H1 (cell line): ENCODE results near the gene ANLN. TPM values are rescaled to one million over a fixed set of nuclear protein-coding genes. Genes with fewer than 3 reads are reported as not detected.
"Not testable (repeated sequence)": the region's sequence is repeated elsewhere in the genome, so short reads cannot be mapped to it uniquely, and the experiment has no call there.

Experiments
- CTCF ChIA-PET: fragments of 300-600 bp; sonication (Branson Sonifier 250); formaldehyde crosslinking; loops from one replicate; lab custom pipeline; 2021; ENCODE audit not compliant: partially characterized antibody; lab: Charles Lee
- POLR2A ChIA-PET: fragments of 300-600 bp; sonication (Branson Sonifier 250); formaldehyde crosslinking; loops from one replicate; lab custom pipeline; 2021; ENCODE audit warnings: inconsistent platforms; ENCODE audit not compliant: partially characterized antibody; lab: Charles Lee
- DNase-seq, 2 experiments: peaks; one replicate each; pipeline versions ENCODE4 v3.0.0 to v3.0.0-alpha.2; 2010 to 2022; ENCODE audit warnings: low spot score in 2 of 2, low read depth in 1 of 2, mixed read lengths in 1 of 2
- FAIRE-seq: peaks from 2 replicates; lab custom pipeline; 2011; peaks lifted over from hg19 to GRCh38; lab: Jason Lieb, UNC
- H2AFZ ChIP-seq: 2 replicates; pipeline ENCODE4 v1.8.1; 2012; ENCODE audit warnings: low read length, inconsistent platforms
- H2AK5ac ChIP-seq: 2 replicates; pipeline ENCODE4 v1.6.1; 2013; ENCODE audit warnings: low read depth, low read length
- H2BK120ac ChIP-seq: replicated peaks from 2 replicates; pipeline ENCODE3; 2013; ENCODE audit warnings: low read depth, low read length, inconsistent platforms
- H2BK12ac ChIP-seq: 2 replicates; pipeline ENCODE4 v1.6.1; 2013; ENCODE audit warnings: low read depth, low read length
- H2BK15ac ChIP-seq: 2 replicates; pipeline ENCODE4 v1.6.1; 2013; ENCODE audit warnings: low read length
- H2BK20ac ChIP-seq: 2 replicates; pipeline ENCODE4 v1.6.1; 2013; ENCODE audit warnings: low read length
- H2BK5ac ChIP-seq: 2 replicates; pipeline ENCODE4 v1.6.1; 2013; ENCODE audit warnings: low read depth, low read length
- H3K14ac ChIP-seq: 2 replicates; pipeline ENCODE4 v1.6.1; 2013; ENCODE audit warnings: inconsistent platforms; ENCODE audit not compliant: insufficient read length
- H3K18ac ChIP-seq: 2 replicates; pipeline ENCODE4 v1.6.1; 2013; ENCODE audit warnings: low read length; ENCODE audit errors: extremely low read depth
- H3K23ac ChIP-seq: 2 replicates; pipeline ENCODE4 v1.6.1; 2013; ENCODE audit warnings: inconsistent platforms; ENCODE audit not compliant: insufficient read length
- H3K23me2 ChIP-seq: 2 replicates; pipeline ENCODE4 v1.6.1; 2013; ENCODE audit warnings: low read depth, low read length
- H3K27ac ChIP-seq: 2 replicates; pipeline ENCODE4 v1.6.1; 2011; ENCODE audit warnings: low read depth, low read length, inconsistent platforms
- H3K27me3 ChIP-seq, 4 experiments: replicated peaks in 1 of 4; 1 replicate in 1 of 4; 2 replicates in 3 of 4; pipeline versions ENCODE4 v1.6.1 to v1.8.1; 2011 to 2013; ENCODE audit warnings: low read length in 3 of 4, mild to moderate bottlenecking in 3 of 4, inconsistent platforms in 2 of 4, mixed read lengths in 2 of 4, moderate library complexity in 1 of 4; ENCODE audit not compliant: control insufficient read depth in 3 of 4, insufficient read depth in 3 of 4; ENCODE audit errors: extremely low read depth in 1 of 4
- H3K36me3 ChIP-seq, 4 experiments: 2 replicates each; pipeline versions ENCODE4 v1.6.1 to v1.8.1; 2011 to 2013; ENCODE audit warnings: mild to moderate bottlenecking in 4 of 4, low read length in 3 of 4, moderate library complexity in 2 of 4, control low read depth in 1 of 4, inconsistent platforms in 1 of 4; ENCODE audit not compliant: insufficient read depth in 4 of 4, control insufficient read depth in 2 of 4
- H3K4ac ChIP-seq: replicated peaks from 2 replicates; pipeline ENCODE3; 2013; ENCODE audit warnings: low read length, low read depth, mixed read lengths, inconsistent platforms; ENCODE audit not compliant: insufficient read length
- H3K4me1 ChIP-seq, 4 experiments: replicated peaks in 1 of 4; 1 replicate in 1 of 4; 2 replicates in 3 of 4; pipeline versions ENCODE4 v1.6.1 to v1.8.1; 2011 to 2013; ENCODE audit warnings: low read length in 3 of 4, inconsistent platforms in 2 of 4, mixed read lengths in 1 of 4; ENCODE audit not compliant: insufficient read depth in 4 of 4, control insufficient read depth in 3 of 4
- H3K4me2 ChIP-seq, 2 experiments: 2 replicates each; pipeline versions ENCODE4 v1.6.1 to v1.8.1; 2011 to 2013; ENCODE audit warnings: low read depth in 2 of 2, low read length in 2 of 2, control low read depth in 1 of 2, inconsistent platforms in 1 of 2, mild to moderate bottlenecking in 1 of 2; ENCODE audit not compliant: insufficient read depth in 1 of 2
- H3K4me3 ChIP-seq, 4 experiments: fragments of 200-600, 300-600 bp in 1 of 4; sonication (generic), shearing (Covaris generic), sonication (Bioruptor Twin) in 1 of 4; 2 replicates each; pipeline versions ENCODE4 v1.5.1 to v1.8.1; 2011 to 2016; ENCODE audit warnings: low read length in 4 of 4, low read depth in 3 of 4, control low read depth in 2 of 4, inconsistent platforms in 2 of 4, mild to moderate bottlenecking in 2 of 4, mixed read lengths in 1 of 4, moderate library complexity in 1 of 4; ENCODE audit not compliant: insufficient read depth in 2 of 4; ENCODE audit errors: extremely low read depth in 1 of 4
- H3K56ac ChIP-seq: replicated peaks from 2 replicates; pipeline ENCODE3; 2013; ENCODE audit warnings: low read depth, mild to moderate bottlenecking, mixed read lengths, low read length, inconsistent platforms; ENCODE audit not compliant: insufficient read length
- H3K79me1 ChIP-seq: 2 replicates; pipeline ENCODE4 v1.6.1; 2013; ENCODE audit warnings: low read depth, low read length, control low read depth
- H3K79me2 ChIP-seq, 2 experiments: 2 replicates each; pipeline versions ENCODE4 v1.6.1 to v1.8.1; 2012 to 2013; ENCODE audit warnings: low read length in 2 of 2, mild to moderate bottlenecking in 2 of 2, inconsistent platforms in 1 of 2; ENCODE audit not compliant: insufficient read depth in 2 of 2, control insufficient read depth in 1 of 2
- H3K9ac ChIP-seq, 4 experiments: replicated peaks in 1 of 4; 1 replicate in 1 of 4; 2 replicates in 3 of 4; pipeline versions ENCODE4 v1.6.1 to v1.8.1; 2011 to 2013; ENCODE audit warnings: low read depth in 3 of 4, low read length in 3 of 4, control low read depth in 2 of 4, mild to moderate bottlenecking in 2 of 4, moderate library complexity in 2 of 4, inconsistent platforms in 1 of 4; ENCODE audit errors: extremely low read depth in 1 of 4
- H3K9me3 ChIP-seq, 2 experiments: 2 replicates each; pipeline versions ENCODE4 v1.6.1 to v1.8.1; 2012 to 2013; ENCODE audit warnings: mild to moderate bottlenecking in 2 of 2, moderate library complexity in 2 of 2, control low read depth in 1 of 2, inconsistent platforms in 1 of 2, low read depth in 1 of 2, low read length in 1 of 2, mixed read lengths in 1 of 2; ENCODE audit not compliant: insufficient read depth in 2 of 2
- H4K20me1 ChIP-seq, 2 experiments: replicated peaks in 1 of 2; 2 replicates each; pipeline versions ENCODE3 to v1.8.1; 2011 to 2013; ENCODE audit warnings: inconsistent platforms in 2 of 2, low read length in 2 of 2, mild to moderate bottlenecking in 1 of 2; ENCODE audit not compliant: insufficient read depth in 2 of 2, control insufficient read depth in 1 of 2
- H4K5ac ChIP-seq: 2 replicates; pipeline ENCODE4 v1.6.1; 2013; ENCODE audit warnings: low read length, low read depth, mixed read lengths, inconsistent platforms; ENCODE audit not compliant: insufficient read length
- H4K8ac ChIP-seq: 2 replicates; pipeline ENCODE4 v1.8.0; 2013; ENCODE audit warnings: mild to moderate bottlenecking, moderate library complexity, low read length, inconsistent platforms; ENCODE audit not compliant: insufficient read depth; ENCODE audit errors: extremely low read depth
- H4K91ac ChIP-seq: replicated peaks from 2 replicates; pipeline ENCODE3; 2013; ENCODE audit warnings: low read length, mixed read lengths, inconsistent platforms; ENCODE audit not compliant: insufficient read length
- WGBS, 2 experiments: shearing (Covaris generic) in 1 of 2; methylation state at CpG; one replicate each; pipeline versions ENCODE4 v1.1.6 to v1.1.7; 2013 to 2015; ENCODE audit warnings: low lambda C conversion rate in 2 of 2, mixed read lengths in 2 of 2, inconsistent platforms in 1 of 2, low coverage in 1 of 2, missing lambda C conversion rate in 1 of 2; ENCODE audit not compliant: insufficient replicate concordance in 2 of 2, insufficient coverage in 1 of 2, insufficient read length in 1 of 2; ENCODE audit errors: extremely low coverage in 1 of 2, missing lambda C conversion rate in 1 of 2; 5-methylcytosine and 5-hydroxymethylcytosine counted together
- polyA plus RNA-seq, 7 experiments: library from polyadenylated mRNA; depleted of rRNA in 3 of 7; stranded (reverse) in 5 of 7; unstranded in 2 of 7; fragments of >200 nt in 5 of 7; fragments of 200-250 nt in 2 of 7; gene quantifications; 1 replicate in 5 of 7; 2 replicates in 1 of 7; 4 replicates in 1 of 7; pipeline versions ENCODE4 v1.2.1 to v1.2.3, GENCODE V29; 2011 to 2013; ENCODE audit warnings: missing spikeins in 2 of 7, mixed read lengths in 2 of 7
- total RNA-seq: library from RNA; stranded (reverse); fragmentation: NEBNext Ultra II Directional; extraction: Animal tissue kit (Norgen Biotek cat#: 25700); gene quantifications from 2 replicates; pipeline ENCODE4 v1.2.1, GENCODE V29; 2021

ANLN gene
- total and polyA plus RNA-seq, 2 of the 8 experiments (the other 6 are each of a cell fraction or from before 2014, with no cell fraction given) = 18.5 to 90.1 TPM

GRCh38 chr7:36378555-36378954 is 11.1 kb upstream of the ANLN start:
- H3K18ac ChIP-seq, H3K9me3 ChIP-seq, H3K4me1 ChIP-seq, H3K56ac ChIP-seq, H3K27ac ChIP-seq, H3K4me2 ChIP-seq, H2BK15ac ChIP-seq, H2BK5ac ChIP-seq, H3K14ac ChIP-seq, H2BK12ac ChIP-seq, H3K23ac ChIP-seq, FAIRE-seq, H3K27me3 ChIP-seq, H3K79me2 ChIP-seq, H3K4me3 ChIP-seq, H2AK5ac ChIP-seq, H3K4ac ChIP-seq, H2BK120ac ChIP-seq, H2AFZ ChIP-seq, H2BK20ac ChIP-seq, H3K9ac ChIP-seq, DNase-seq, H4K20me1 ChIP-seq, H4K5ac ChIP-seq, H3K36me3 ChIP-seq, H3K79me1 ChIP-seq, H3K23me2 ChIP-seq, H4K91ac ChIP-seq, H4K8ac ChIP-seq: not testable (repeated sequence)
- ChIA-PET POLR2A (interaction anchor here (0.6 to 2.2 kb wide), 2 partner anchors 11 to 1803 kb away, joined by 4 to 9 read pairs; partner anchors contain the start of gene ANLN), CTCF (interaction anchor here (1.0 to 1.5 kb wide), 4 partner anchors 9 to 15 kb away, joined by 3 to 5 read pairs (median 4); no protein-coding TSS in a partner anchor)
- WGBS, 2 experiments = 84% methylated on average over 7 of the region's 7 CpGs; no CpG with 5 or more reads in 1 of the 2 experiments
